ENCODE results near the gene WASHC4. TPM values are rescaled to one million over a fixed set of nuclear protein-coding genes. Genes with fewer than 3 reads are reported as not detected.

WASHC4 gene
- polyA plus RNA-seq, 2 of the 4 experiments (the other 2 are of a cell fraction): 26.5 to 67.6 TPM

DNA sequence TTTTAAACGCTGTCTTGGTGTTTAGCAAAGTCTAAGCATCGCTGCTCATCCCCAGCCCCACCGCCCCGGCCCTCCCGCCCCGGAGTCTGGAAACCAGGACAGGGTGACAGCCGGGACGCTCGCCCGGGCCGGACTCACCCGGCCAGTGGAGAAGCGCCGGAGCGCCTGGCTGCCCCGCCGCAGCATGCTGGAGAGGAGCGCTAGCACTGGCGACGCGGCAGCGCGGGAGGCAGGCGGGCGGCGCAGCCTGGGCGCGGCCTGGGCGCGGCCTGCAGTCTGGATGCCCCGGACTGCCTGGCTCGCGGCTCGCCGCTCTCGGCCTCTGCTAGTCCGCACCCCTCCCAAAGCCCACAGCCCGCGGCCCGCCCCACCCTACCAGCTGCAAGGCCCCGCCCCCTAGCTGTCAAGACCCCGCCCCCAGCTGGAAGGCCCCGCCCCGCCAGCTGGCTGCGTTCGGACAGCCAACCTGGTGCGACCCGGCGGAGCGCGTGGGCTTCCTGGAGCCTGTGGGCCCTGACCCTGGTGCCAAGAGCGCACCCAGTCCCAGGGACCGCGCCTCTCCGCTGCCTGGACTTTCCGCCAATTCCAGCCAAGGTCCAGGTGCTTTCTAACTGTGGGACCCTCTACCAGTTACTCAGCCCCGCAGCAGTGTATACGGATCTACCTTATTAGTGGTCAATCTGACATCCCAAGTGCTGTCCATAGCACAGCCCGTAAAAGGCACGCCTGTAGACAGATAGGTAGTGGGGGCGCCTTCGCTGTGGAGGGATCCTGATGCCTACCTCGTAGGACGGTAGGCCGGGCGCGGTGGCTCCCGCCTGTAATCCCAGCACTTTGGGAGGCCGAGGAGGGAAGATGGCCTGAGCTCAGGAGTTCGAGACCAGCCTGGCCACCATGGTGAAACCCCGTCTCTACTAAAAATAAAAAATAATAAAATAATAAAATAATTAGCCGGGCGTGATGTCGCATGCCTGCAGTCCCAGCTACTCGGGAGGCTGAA, 23.0 kb upstream of the WASHC4 start, which contains the start of gene ALDH1L2 (continued):
- TF ChIP-seq, protein P1, sequence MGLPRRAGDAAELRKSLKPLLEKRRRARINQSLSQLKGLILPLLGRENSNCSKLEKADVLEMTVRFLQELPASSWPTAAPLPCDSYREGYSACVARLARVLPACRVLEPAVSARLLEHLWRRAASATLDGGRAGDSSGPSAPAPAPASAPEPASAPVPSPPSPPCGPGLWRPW (IDR thresholded peaks at IDR 0.05): no peak
- TF ChIP-seq BCL3 (IDR thresholded peaks at IDR 0.05) (0 out of 3 replicates have a peak, but pooled peaks have one; percentile 37), HOXB13 (CRISPR knock-in tag; IDR thresholded peaks at IDR 0.05; ENCODE audit: low read depth) (no peak), E2F6 (IDR thresholded peaks at IDR 0.05; ENCODE audit: borderline replicate concordance, low read depth) (peak; percentile 76), POLR2A (IDR thresholded peaks at IDR 0.05; ENCODE audit: low read length) (peak; percentile 47; the same call in 1 of the 2 replicates), PBX3 (IDR thresholded peaks at IDR 0.05) (no peak)

- 0 out of 3 replicates have a peak, but pooled peaks cover 6% of the 10 kb centered on the region for H3K4me1 ChIP-seq
- no peak for TF ChIP-seq TFCP2L1 (CRISPR knock-in tag; IDR thresholded peaks at IDR 0.05)
- TF ChIP-seq ZC3H11A (IDR thresholded peaks at IDR 0.05): no peak
- TF ChIP-seq NFE2L2 (conservative IDR thresholded peaks at IDR 0.05; ENCODE audit: low read length): no peak
- TF ChIP-seq ELK1 (IDR thresholded peaks at IDR 0.05; ENCODE audit: low read depth, low read length): no peak
- no peak for TF ChIP-seq E2F6 (IDR thresholded peaks at IDR 0.05; ENCODE audit: borderline replicate concordance, low read depth)
- TF ChIP-seq NPAS2 (CRISPR knock-in tag; IDR thresholded peaks at IDR 0.05; ENCODE audit: borderline replicate concordance): no peak
- no peak for TF ChIP-seq RCOR1 (IDR thresholded peaks at IDR 0.05; ENCODE audit: low read depth, low read length)
- no peak for TF ChIP-seq RNF2 (IDR thresholded peaks at IDR 0.05; ENCODE audit: borderline replicate concordance, low read depth)
- no peak for TF ChIP-seq FOXS1 (CRISPR knock-in tag; IDR thresholded peaks at IDR 0.05)
- no peak for TF ChIP-seq JUNB (IDR thresholded peaks at IDR 0.05)
- no peak for TF ChIP-seq CHD4 (IDR thresholded peaks at IDR 0.05; ENCODE audit: borderline replicate concordance)
- no peak for DNase-seq (ENCODE audit: low read depth in 1 of 2, low spot score in 1 of 2)
- no peak for FAIRE-seq
- H3K9me3 ChIP-seq: peaks cover 3% of the 10 kb centered on the region; the same call in 2 of the 3 replicates
- H3K4me2 ChIP-seq: no peak overlapping the region
- no peak overlapping the region for H3K4me3 ChIP-seq
- 90% methylated on average over 6 of the region's 6 CpGs for WGBS (ENCODE audit: missing lambda C conversion rate)
- POLR2A ChIA-PET: no interaction called here
- CTCF ChIA-PET: interaction anchor here (1.0 to 1.2 kb wide), 2 partner anchors 17 to 22 kb away, joined by 3 read pairs; partner anchors contain the start of gene WASHC4
- no peak for ATAC-seq
- H3K27ac ChIP-seq: no peak overlapping the region
Observed at GRCh38 chr12:105085501-105085900, 22.0 kb upstream of the WASHC4 start.

DNA sequence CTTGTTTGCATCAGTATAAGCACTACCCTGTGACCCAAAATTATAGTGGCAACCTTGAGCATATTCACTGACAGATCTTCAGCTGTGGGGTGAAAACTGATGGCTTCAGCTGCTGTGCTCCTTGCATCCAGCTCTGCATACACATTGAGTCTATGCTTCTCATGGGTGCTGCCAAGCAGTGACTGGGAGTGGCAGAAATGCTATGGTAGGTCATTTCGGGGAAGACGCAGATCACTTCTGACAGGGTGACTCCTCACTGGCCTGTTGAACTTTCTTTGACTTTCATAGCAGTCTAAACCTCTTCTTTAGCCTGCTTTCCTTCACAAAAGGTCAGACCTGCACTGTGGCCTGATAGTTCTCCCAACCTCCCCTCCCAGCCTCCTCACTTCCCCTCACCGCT, 17.7 kb upstream of the WASHC4 start:
- Histone ChIP-seq H3K9me3 (peaks cover 3% of the 10 kb centered on the region; the same call in 2 of the 3 replicates), H3K27ac (no peak overlapping the region), H3K4me1 (no peaks in the 10 kb centered on the region), H3K4me2 (no peak overlapping the region), H3K4me3 (no peak overlapping the region)
- WGBS (ENCODE audit: missing lambda C conversion rate): 87% methylated on average over 3 of the region's 3 CpGs
- ATAC-seq (no peak; a peak in 1 of 6 replicates), DNase-seq (ENCODE audit: low read depth in 1 of 2, low spot score in 1 of 2) (no peak), FAIRE-seq (no peak)
- ChIA-PET CTCF (no interaction called here), POLR2A (no interaction called here)
- TF ChIP-seq, protein P2, sequence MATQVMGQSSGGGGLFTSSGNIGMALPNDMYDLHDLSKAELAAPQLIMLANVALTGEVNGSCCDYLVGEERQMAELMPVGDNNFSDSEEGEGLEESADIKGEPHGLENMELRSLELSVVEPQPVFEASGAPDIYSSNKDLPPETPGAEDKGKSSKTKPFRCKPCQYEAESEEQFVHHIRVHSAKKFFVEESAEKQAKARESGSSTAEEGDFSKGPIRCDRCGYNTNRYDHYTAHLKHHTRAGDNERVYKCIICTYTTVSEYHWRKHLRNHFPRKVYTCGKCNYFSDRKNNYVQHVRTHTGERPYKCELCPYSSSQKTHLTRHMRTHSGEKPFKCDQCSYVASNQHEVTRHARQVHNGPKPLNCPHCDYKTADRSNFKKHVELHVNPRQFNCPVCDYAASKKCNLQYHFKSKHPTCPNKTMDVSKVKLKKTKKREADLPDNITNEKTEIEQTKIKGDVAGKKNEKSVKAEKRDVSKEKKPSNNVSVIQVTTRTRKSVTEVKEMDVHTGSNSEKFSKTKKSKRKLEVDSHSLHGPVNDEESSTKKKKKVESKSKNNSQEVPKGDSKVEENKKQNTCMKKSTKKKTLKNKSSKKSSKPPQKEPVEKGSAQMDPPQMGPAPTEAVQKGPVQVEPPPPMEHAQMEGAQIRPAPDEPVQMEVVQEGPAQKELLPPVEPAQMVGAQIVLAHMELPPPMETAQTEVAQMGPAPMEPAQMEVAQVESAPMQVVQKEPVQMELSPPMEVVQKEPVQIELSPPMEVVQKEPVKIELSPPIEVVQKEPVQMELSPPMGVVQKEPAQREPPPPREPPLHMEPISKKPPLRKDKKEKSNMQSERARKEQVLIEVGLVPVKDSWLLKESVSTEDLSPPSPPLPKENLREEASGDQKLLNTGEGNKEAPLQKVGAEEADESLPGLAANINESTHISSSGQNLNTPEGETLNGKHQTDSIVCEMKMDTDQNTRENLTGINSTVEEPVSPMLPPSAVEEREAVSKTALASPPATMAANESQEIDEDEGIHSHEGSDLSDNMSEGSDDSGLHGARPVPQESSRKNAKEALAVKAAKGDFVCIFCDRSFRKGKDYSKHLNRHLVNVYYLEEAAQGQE (IDR thresholded peaks at IDR 0.05): no peak
- no peak for TF ChIP-seq TFCP2L1 (CRISPR knock-in tag; IDR thresholded peaks at IDR 0.05)
- TF ChIP-seq, protein P3, sequence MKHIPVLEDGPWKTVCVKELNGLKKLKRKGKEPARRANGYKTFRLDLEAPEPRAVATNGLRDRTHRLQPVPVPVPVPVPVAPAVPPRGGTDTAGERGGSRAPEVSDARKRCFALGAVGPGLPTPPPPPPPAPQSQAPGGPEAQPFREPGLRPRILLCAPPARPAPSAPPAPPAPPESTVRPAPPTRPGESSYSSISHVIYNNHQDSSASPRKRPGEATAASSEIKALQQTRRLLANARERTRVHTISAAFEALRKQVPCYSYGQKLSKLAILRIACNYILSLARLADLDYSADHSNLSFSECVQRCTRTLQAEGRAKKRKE (CRISPR knock-in tag; IDR thresholded peaks at IDR 0.05; ENCODE audit: low read depth): no peak
- TF ChIP-seq GATA3 (IDR thresholded peaks at IDR 0.05; ENCODE audit: borderline replicate concordance): no peak
- TF ChIP-seq MYC (IDR thresholded peaks at IDR 0.05; ENCODE audit: borderline replicate concordance, low read length): no peak
- TF ChIP-seq POLR2A (IDR thresholded peaks at IDR 0.05; ENCODE audit: low read length): no peak
